ENCODE measurements around the gene KRTAP26-1. TPM values are rescaled to one million over a fixed set of nuclear protein-coding genes. Genes with fewer than 3 reads are reported as not detected.

The KRTAP26-1 gene
- total RNA-seq, 4 donors from 2014 or later: not detected

GRCh38 chr21:30326390-30326789 is 6.3 kb upstream of the KRTAP26-1 start:
- H3K9me3 ChIP-seq: peaks cover 0 to 17% (median 0%) of the 10 kb centered on the region in 3 donors
- no peaks in the 10 kb centered on the region for H3K36me3 ChIP-seq
- no peak for ATAC-seq
- no peaks in the 10 kb centered on the region for H3K4me1 ChIP-seq
- TF ChIP-seq POLR2A (IDR thresholded peaks at IDR 0.05) (no peak), CTCF (IDR thresholded peaks at IDR 0.05) (no peak), EP300 (IDR thresholded peaks at IDR 0.05) (no peak), POLR2AphosphoS5 (IDR thresholded peaks at IDR 0.05) (no peak)
- H3K4me3 ChIP-seq: no peak overlapping the region
- no peaks in the 10 kb centered on the region for H3K27me3 ChIP-seq
- H3K27ac ChIP-seq: no peak overlapping the region

GRCh38 chr21:30315701-30316100 is 4.4 kb downstream of the KRTAP26-1 start:
- Histone ChIP-seq H3K36me3 (no peaks in the 10 kb centered on the region), H3K27me3 (no peaks in the 10 kb centered on the region), H3K27ac (no peak overlapping the region), H3K4me1 (no peaks in the 10 kb centered on the region), H3K9me3 (no peaks in the 10 kb centered on the region), H3K4me3 (no peak overlapping the region)
- TF ChIP-seq CTCF (IDR thresholded peaks at IDR 0.05) (no peak), POLR2A (IDR thresholded peaks at IDR 0.05) (no peak), EP300 (IDR thresholded peaks at IDR 0.05) (no peak), POLR2AphosphoS5 (IDR thresholded peaks at IDR 0.05) (no peak)
- WGBS, 2 donors (ENCODE audit: low coverage in 1 of 2): 62 to 81% methylated on average over 2 of the region's 2 CpGs
- ATAC-seq: no peak

GRCh38 chr21:30306884-30307283 is 13.2 kb downstream of the KRTAP26-1 start:
- 49 to 58% methylated on average over 2 of the region's 2 CpGs for WGBS, 2 donors (ENCODE audit: low coverage in 1 of 2)
- Histone ChIP-seq H3K27me3 (no peaks in the 10 kb centered on the region), H3K27ac (no peak overlapping the region), H3K4me1 (no peaks in the 10 kb centered on the region), H3K9me3 (no peaks in the 10 kb centered on the region), H3K36me3 (no peaks in the 10 kb centered on the region), H3K4me3 (no peak overlapping the region)
- TF ChIP-seq POLR2AphosphoS5 (IDR thresholded peaks at IDR 0.05) (no peak), EP300 (IDR thresholded peaks at IDR 0.05) (no peak), POLR2A (IDR thresholded peaks at IDR 0.05) (no peak), CTCF (IDR thresholded peaks at IDR 0.05) (no peak)
- no peak for ATAC-seq

- Histone ChIP-seq H3K4me1 (no peaks in the 10 kb centered on the region), H3K36me3 (no peaks in the 10 kb centered on the region), H3K27ac (no peak overlapping the region), H3K27me3 (no peaks in the 10 kb centered on the region), H3K4me3 (no peak overlapping the region), H3K9me3 (no peaks in the 10 kb centered on the region)
- TF ChIP-seq CTCF (IDR thresholded peaks at IDR 0.05): no peak
- no peak for TF ChIP-seq POLR2AphosphoS5 (IDR thresholded peaks at IDR 0.05)
- no peak for TF ChIP-seq POLR2A (IDR thresholded peaks at IDR 0.05)
- TF ChIP-seq EP300 (IDR thresholded peaks at IDR 0.05): no peak
- WGBS, 2 donors (ENCODE audit: low coverage in 1 of 2): 22 to 32% methylated on average over 1 of the region's 1 CpG
- no peak for ATAC-seq
Measured at GRCh38 chr21:30305136-30305535, 15.0 kb downstream of the KRTAP26-1 start.

GRCh38 chr21:30289215-30289614 is 30.9 kb downstream of the KRTAP26-1 start, which contains the start of gene KRTAP25-1:
Gene KRTAP25-1, minus strand, starts transcription at chr21:30289514. Its CDS starts 24 bp downstream, at chr21:30289490.
- WGBS, 2 donors (ENCODE audit: low coverage in 1 of 2): 91% methylated on average over 2 of the region's 2 CpGs; no CpG with 5 or more reads in 1 of the 2 donors

More at GRCh38 chr21:30289215-30289614, 30.9 kb downstream of the KRTAP26-1 start, which contains the start of gene KRTAP25-1:
- H3K9me3 ChIP-seq: no peaks in the 10 kb centered on the region
- no peak for ATAC-seq
- H3K36me3 ChIP-seq: no peaks in the 10 kb centered on the region
- no peaks in the 10 kb centered on the region for H3K4me1 ChIP-seq
- TF ChIP-seq POLR2AphosphoS5 (IDR thresholded peaks at IDR 0.05): no peak
- no peak within 1 kb of the TSS for H3K4me3 ChIP-seq
- no peak within 1 kb of the TSS for H3K27ac ChIP-seq
- no peaks in the 10 kb centered on the region for H3K27me3 ChIP-seq

All from gastroesophageal sphincter (tissue), 4 donors.